Coronary artery (tissue), 2 donors: ENCODE measurements around the gene IRF5.
"Not testable (repeated sequence)": the region's sequence is repeated elsewhere in the genome, so short reads cannot be mapped to it uniquely, and the experiment has no call there.

Source experiments
- DNase-seq: peaks from one replicate; pipeline ENCODE4 v3.0.0-alpha.2; 2017; ENCODE audit warnings: low spot score
- H3K27ac ChIP-seq, 2 donors: fragments of 200-600 bp; sonication (generic); one replicate each; pipeline ENCODE4 v1.5.1; 2016 to 2019
- H3K4me3 ChIP-seq: fragments of 200-600 bp; sonication (generic); 2 replicates; pipeline ENCODE4 v1.5.1; 2016; ENCODE audit warnings: mild to moderate bottlenecking, moderate library complexity
- CTCF ChIP-seq: fragments of 200-600 bp; sonication (generic); IDR thresholded peaks from one replicate; pipeline ENCODE4 v1.5.1; 2019; ENCODE audit warnings: antibody characterized with exemption

The IRF5 gene

DNA sequence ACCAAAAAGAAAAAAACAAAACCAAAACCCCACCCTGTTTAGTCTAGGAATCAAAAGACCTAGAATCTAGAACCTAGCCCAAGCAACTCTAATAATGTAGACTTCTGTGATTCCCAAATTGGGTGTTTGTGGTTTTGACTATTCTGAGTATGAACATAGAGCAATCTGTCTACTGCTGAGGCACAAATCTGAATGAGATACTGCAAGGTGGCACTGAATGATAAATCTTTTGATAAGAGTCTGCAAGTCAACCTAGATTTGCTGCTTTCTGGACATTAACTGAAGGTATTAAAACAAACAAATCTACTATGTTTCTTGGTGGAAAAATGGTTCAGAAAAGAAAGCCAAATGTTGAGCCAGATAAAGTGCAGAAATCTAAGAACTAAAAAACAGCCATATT, 50.6 kb downstream of the IRF5 start:
- Histone ChIP-seq H3K4me3 (no peak overlapping the region), H3K27ac (no peak overlapping the region)
- DNase-seq = no peak
- no peak for TF ChIP-seq CTCF

DNA sequence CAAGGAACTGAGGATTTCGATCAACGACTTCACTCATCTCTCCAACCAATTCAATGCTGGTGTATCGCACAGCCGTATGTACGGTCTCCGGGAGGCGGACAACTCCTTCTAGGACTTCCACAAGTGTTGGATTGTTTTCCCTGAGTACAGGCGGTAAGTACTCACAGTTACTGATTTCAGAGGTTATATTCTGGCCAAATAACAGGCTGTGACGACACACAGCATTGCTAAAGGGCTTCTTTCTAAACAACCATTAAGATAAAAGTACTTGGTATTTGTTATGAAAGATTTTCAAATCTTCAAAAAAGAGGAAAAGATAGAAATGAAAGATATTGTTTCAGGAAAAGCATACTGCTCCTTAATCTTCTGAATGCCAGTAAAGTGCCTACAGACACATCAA, 52.2 kb downstream of the IRF5 start:
- TF ChIP-seq CTCF = no peak
- no peak overlapping the region for H3K4me3 ChIP-seq
- no peak for DNase-seq
- no peak overlapping the region for H3K27ac ChIP-seq

GRCh38 chr7:128993419-128993818, 55.7 kb downstream of the IRF5 start:
- Histone ChIP-seq H3K27ac (no peak overlapping the region), H3K4me3 (no peak overlapping the region)
- TF ChIP-seq CTCF = no peak
- DNase-seq = no peak

GRCh38 chr7:128994560-128994959, 56.8 kb downstream of the IRF5 start:
- not testable (repeated sequence) for DNase-seq, H3K27ac ChIP-seq, H3K4me3 ChIP-seq

- Histone ChIP-seq H3K4me3 (no peak overlapping the region), H3K27ac (no peak overlapping the region)
- no peak for TF ChIP-seq CTCF
- no peak for DNase-seq
These were observed 59.5 kb downstream of the IRF5 start for GRCh38 chr7:128997181-128997580.
